Measurements from ENCODE around the gene CST6. TPM values are rescaled to one million over a fixed set of nuclear protein-coding genes. Genes with fewer than 3 reads are reported as not detected.
A peak's percentile ranks its signal among the peaks of the same experiment; 100 is the strongest.

CST6 gene
- total and polyA plus RNA-seq, 2 of the 13 experiments (the other 11 are each of a cell fraction or from before 2014, with no cell fraction given): not detected

GRCh38 chr11:66051766-66052663, 40.2 kb downstream of the CST6 start, which contains the start of gene SF3B2 (continued):
- 0 out of 2 replicates have a peak, but pooled peaks have one; percentile 35 for TF ChIP-seq ZNF629 (CRISPR knock-in tag; conservative IDR thresholded peaks at IDR 0.05)
- TF ChIP-seq MXD1 (CRISPR knock-in tag; IDR thresholded peaks at IDR 0.05): no peak; the same call in 1 of the 2 replicates
- TF ChIP-seq SCMH1 (CRISPR knock-in tag; IDR thresholded peaks at IDR 0.05; ENCODE audit: borderline replicate concordance): no peak
- peak; percentile 81 for TF ChIP-seq ERF (CRISPR knock-in tag; IDR thresholded peaks at IDR 0.05)
- TF ChIP-seq PRMT3 (CRISPR knock-in tag; IDR thresholded peaks at IDR 0.05; ENCODE audit: borderline replicate concordance, low read depth): no peak
- TF ChIP-seq STAG1 (CRISPR knock-in tag; IDR thresholded peaks at IDR 0.05): no peak
- TF ChIP-seq CHCHD3 (CRISPR knock-in tag; IDR thresholded peaks at IDR 0.05): no peak
- TF ChIP-seq THYN1 (CRISPR knock-in tag; IDR thresholded peaks at IDR 0.05; ENCODE audit: borderline replicate concordance, low read depth): no peak
- TF ChIP-seq ZNF597 (CRISPR knock-in tag; IDR thresholded peaks at IDR 0.05): no peak
- TF ChIP-seq CENPX (CRISPR knock-in tag; IDR thresholded peaks at IDR 0.05): no peak
- TF ChIP-seq RAD21 (CRISPR knock-in tag; IDR thresholded peaks at IDR 0.05): 0 out of 2 replicates have a peak, but pooled peaks have one; percentile 20
- TF ChIP-seq ZNF660 (CRISPR knock-in tag; IDR thresholded peaks at IDR 0.05; ENCODE audit: borderline replicate concordance, low read depth): no peak
- no peak for TF ChIP-seq ZNF431 (CRISPR knock-in tag; IDR thresholded peaks at IDR 0.05; ENCODE audit: borderline replicate concordance, low read depth)
- TF ChIP-seq ZNF451 (CRISPR knock-in tag; IDR thresholded peaks at IDR 0.05): no peak
- TF ChIP-seq MED13 (CRISPR knock-in tag; IDR thresholded peaks at IDR 0.05): 0 out of 2 replicates have a peak, but pooled peaks have one; percentile 16
- no peak for TF ChIP-seq MTA1 (CRISPR knock-in tag; IDR thresholded peaks at IDR 0.05; ENCODE audit: borderline replicate concordance)
- no peak for TF ChIP-seq ZSCAN20 (CRISPR knock-in tag; IDR thresholded peaks at IDR 0.05; ENCODE audit: borderline replicate concordance)
- TF ChIP-seq STAT6 (CRISPR knock-in tag; IDR thresholded peaks at IDR 0.05; ENCODE audit: borderline replicate concordance): peak; percentile 85; the same call in 1 of the 2 replicates
- peak; percentile 81 for TF ChIP-seq DRAP1 (CRISPR knock-in tag; IDR thresholded peaks at IDR 0.05)
- 0 out of 2 replicates have a peak, but pooled peaks have one; percentile 24 for TF ChIP-seq AHR (CRISPR knock-in tag; IDR thresholded peaks at IDR 0.05)
- no peak for TF ChIP-seq PTBP1 (IDR thresholded peaks at IDR 0.05; ENCODE audit: low read depth, low read length, poor library complexity, severe bottlenecking)
- TF ChIP-seq KLF13 (CRISPR knock-in tag; IDR thresholded peaks at IDR 0.05): no peak; the same call in 1 of the 2 replicates
- peak; percentile 55; the same call in 1 of the 2 replicates for TF ChIP-seq ZIK1 (CRISPR knock-in tag; IDR thresholded peaks at IDR 0.05; ENCODE audit: borderline replicate concordance, low read depth)
- no peak for TF ChIP-seq FOXP1 (IDR thresholded peaks at IDR 0.05)
- TF ChIP-seq FOXP1 (CRISPR knock-in tag; IDR thresholded peaks at IDR 0.05): peak; percentile 33

Measured in HepG2 (cell line).